Keratinocyte (primary cell): ENCODE results near the gene EDC4. TPM values are rescaled to one million over a fixed set of nuclear protein-coding genes. Genes with fewer than 3 reads are reported as not detected.

Experiments used
- DNase-seq: peaks from one replicate; pipeline ENCODE4 v3.0.0-alpha.2; 2011; ENCODE audit warnings: low read depth, missing footprints, low spot score
- FAIRE-seq: peaks from 2 replicates; lab custom pipeline; 2011; peaks lifted over from hg19 to GRCh38; lab: Jason Lieb, UNC
- H2AFZ ChIP-seq: 2 replicates; pipeline ENCODE4 v1.6.0; 2012; ENCODE audit warnings: low read length, control low read depth, inconsistent platforms; ENCODE audit not compliant: control insufficient read depth
- H3K27ac ChIP-seq: 2 replicates; pipeline ENCODE4 v1.5.1; 2011; ENCODE audit warnings: low read length; ENCODE audit not compliant: control insufficient read depth, insufficient read depth
- H3K27me3 ChIP-seq: 3 replicates; pipeline ENCODE4 v1.6.0; 2011; ENCODE audit warnings: low read length; ENCODE audit not compliant: control insufficient read depth, insufficient read depth; ENCODE audit errors: extremely low read depth
- H3K36me3 ChIP-seq, 2 experiments: 2 replicates in 1 of 2; 3 replicates in 1 of 2; pipeline ENCODE4 v1.5.1; 2011; ENCODE audit warnings: low read length in 2 of 2, mild to moderate bottlenecking in 1 of 2; ENCODE audit not compliant: control insufficient read depth in 2 of 2, insufficient read depth in 2 of 2; ENCODE audit errors: extremely low read depth in 1 of 2
- H3K4me1 ChIP-seq: 3 replicates; pipeline ENCODE4 v1.5.1; 2011; ENCODE audit warnings: low read length; ENCODE audit not compliant: control insufficient read depth, insufficient read depth; ENCODE audit errors: extremely low read depth
- H3K4me2 ChIP-seq: 3 replicates; pipeline ENCODE4 v1.6.0; 2011; ENCODE audit warnings: low read depth, low read length; ENCODE audit not compliant: control insufficient read depth, insufficient read depth; ENCODE audit errors: extremely low read depth
- H3K4me3 ChIP-seq, 3 experiments: fragments of 200-600 bp in 1 of 3; sonication (generic) in 1 of 3; 2 replicates in 2 of 3; 3 replicates in 1 of 3; pipeline ENCODE4 v1.5.1; 2011 to 2016; ENCODE audit warnings: low read length in 3 of 3, mild to moderate bottlenecking in 3 of 3, control low read depth in 2 of 3, inconsistent platforms in 1 of 3, low read depth in 1 of 3, mixed read lengths in 1 of 3, mixed run types in 1 of 3, moderate library complexity in 1 of 3; ENCODE audit not compliant: control insufficient read depth in 2 of 3, insufficient read depth in 2 of 3; ENCODE audit errors: extremely low read depth in 1 of 3
- H3K79me2 ChIP-seq: 2 replicates; pipeline ENCODE4 v1.6.0; 2012; ENCODE audit warnings: low read length; ENCODE audit not compliant: control insufficient read depth, insufficient read depth
- H3K9ac ChIP-seq: 3 replicates; pipeline ENCODE4 v1.6.0; 2011; ENCODE audit warnings: low read length; ENCODE audit not compliant: control insufficient read depth, insufficient read depth; ENCODE audit errors: extremely low read depth
- H3K9me1 ChIP-seq: 3 replicates; pipeline ENCODE4 v1.6.0; 2011; ENCODE audit warnings: low read length; ENCODE audit not compliant: control insufficient read depth, insufficient read depth; ENCODE audit errors: extremely low read depth
- H3K9me3 ChIP-seq: 2 replicates; pipeline ENCODE4 v1.5.1; 2012; ENCODE audit warnings: low read depth, low read length; ENCODE audit not compliant: control insufficient read depth
- H4K20me1 ChIP-seq: 3 replicates; pipeline ENCODE4 v1.6.0; 2011; ENCODE audit warnings: low read length; ENCODE audit not compliant: control insufficient read depth, insufficient read depth; ENCODE audit errors: extremely low read depth
- CTCF ChIP-seq, 3 experiments: IDR thresholded peaks in 1 of 3; conservative IDR thresholded peaks in 1 of 3; optimal IDR thresholded peaks in 1 of 3; 2 replicates in 2 of 3; 3 replicates in 1 of 3; pipeline versions ENCODE3 to v1.5.1; 2011; ENCODE audit warnings: low read length in 3 of 3, mild to moderate bottlenecking in 3 of 3, moderate library complexity in 2 of 3, control low read depth in 1 of 3, inconsistent platforms in 1 of 3; ENCODE audit not compliant: insufficient read depth in 2 of 3; ENCODE audit errors: extremely low read depth in 1 of 3
- EZH2 ChIP-seq: IDR thresholded peaks from one replicate; pipeline ENCODE4 v1.6.1; 2012; ENCODE audit warnings: inconsistent platforms, mild to moderate bottlenecking, low read length, moderate library complexity
- dilution Hi-C: fragments of 300-500 bp; cut with MboI; formaldehyde crosslinking; loops from one replicate; pipeline ENCODE4 v1.7.0; 2020; ENCODE audit warnings: low sequenced_read_pairs; ENCODE audit not compliant: extremely low pct_ligation_motif_present
- polyA minus RNA-seq, 3 experiments: library from RNA; depleted of rRNA, polyadenylated mRNA; stranded (reverse); fragments of >200 nt; gene quantifications; 1 replicate in 1 of 3; 2 replicates in 1 of 3; 3 replicates in 1 of 3; pipeline ENCODE4 v1.2.3, GENCODE V29; 2011
- polyA plus RNA-seq, 5 experiments: library from polyadenylated mRNA; depleted of rRNA in 3 of 5; stranded (reverse) in 3 of 5; stranded (forward) in 1 of 5; unstranded in 1 of 5; fragments of >200 nt; gene quantifications; 1 replicate in 1 of 5; 2 replicates in 3 of 5; 3 replicates in 1 of 5; pipeline versions ENCODE4 v1.2.1 to v1.2.3, GENCODE V29; 2011 to 2012; ENCODE audit warnings: missing spikeins in 2 of 5, low read depth in 1 of 5, low replicate concordance in 1 of 5

The EDC4 gene
- polyA plus RNA-seq (16.7 to 28.0 TPM (median 25.4 TPM) in 3 replicates), polyA minus RNA-seq (44.4 to 165 TPM (median 55.4 TPM) in 3 replicates)
- polyA plus RNA-seq (2011; ENCODE audit: low read depth), result 29.5 TPM
- 13.2 and 18.5 TPM in 2 replicates for polyA plus RNA-seq (2011; cell fraction: cytosol; rRNA removed)
- 63.0 and 74.1 TPM in 2 replicates for polyA plus RNA-seq (2011; cell fraction: nucleus; rRNA removed)
- 22.5 and 27.7 TPM in 2 replicates for polyA plus RNA-seq (2012; ENCODE audit: low replicate concordance)
- 39.9 TPM for polyA minus RNA-seq (2011; cell fraction: cytosol; rRNA and poly(A)+ RNA removed)
- polyA minus RNA-seq (2011; cell fraction: nucleus; rRNA and poly(A)+ RNA removed), result 42.0 and 57.0 TPM in 2 replicates

GRCh38 chr16:67872631-67873434 lies at the start of gene EDC4:
TSS of gene EDC4 (plus strand) at chr16:67873052. CDS start at chr16:67873262, 210 bp downstream.
- DNase-seq (no peak), FAIRE-seq (no peak)
- H3K9ac ChIP-seq, result peak within 1 kb of the TSS; percentile 93
- dilution Hi-C loops, result no loop called here
- no peaks in the 10 kb centered on the region for H3K27me3 ChIP-seq
- H3K4me1 ChIP-seq, result peaks cover 29% of the 10 kb centered on the region
- peak within 1 kb of the TSS; percentile 82 for H3K27ac ChIP-seq
- H3K4me3 ChIP-seq, result peak within 1 kb of the TSS; percentile 71 to 97 (median 94)
- no peaks in the 10 kb centered on the region for H3K9me1 ChIP-seq
- H3K79me2 ChIP-seq, result peaks cover 28% of the 10 kb centered on the region
- H4K20me1 ChIP-seq, result peaks cover 4% of the 10 kb centered on the region
- TF ChIP-seq CTCF (optimal IDR thresholded peaks at IDR 0.05 in 1 of 3, IDR thresholded peaks at IDR 0.05 in 1 of 3, conservative IDR thresholded peaks at IDR 0.05 in 1 of 3; ENCODE audit: extremely low read depth in 1 of 3, insufficient read depth in 2 of 3, low read length in 3 of 3), result no peak
- no peak for TF ChIP-seq EZH2
- peaks cover 38 to 47% of the 10 kb centered on the region in 2 experiments for H3K36me3 ChIP-seq
- peak within 1 kb of the TSS; percentile 84 for H3K4me2 ChIP-seq
- H3K9me3 ChIP-seq, result no peaks in the 10 kb centered on the region
- H2AFZ ChIP-seq, result peak within 1 kb of the TSS; percentile 87

- Histone ChIP-seq H3K4me3 (no peak overlapping the region), H4K20me1 (no peaks in the 10 kb centered on the region), H2AFZ (no peak overlapping the region), H3K9me3 (no peaks in the 10 kb centered on the region), H3K27me3 (no peaks in the 10 kb centered on the region), H3K9me1 (no peaks in the 10 kb centered on the region), H3K36me3 (peaks cover 17 to 18% of the 10 kb centered on the region in 2 experiments), H3K4me1 (no peaks in the 10 kb centered on the region), H3K9ac (no peak overlapping the region), H3K27ac (no peak overlapping the region), H3K79me2 (no peaks in the 10 kb centered on the region), H3K4me2 (no peak overlapping the region)
- DNase-seq (no peak), FAIRE-seq (no peak)
- TF ChIP-seq EZH2 (no peak), CTCF (optimal IDR thresholded peaks at IDR 0.05 in 1 of 3, IDR thresholded peaks at IDR 0.05 in 1 of 3, conservative IDR thresholded peaks at IDR 0.05 in 1 of 3; ENCODE audit: extremely low read depth in 1 of 3, insufficient read depth in 2 of 3, low read length in 3 of 3) (no peak)
- dilution Hi-C loops, result no loop called here
Observed at GRCh38 chr16:67825119-67825518, 47.7 kb upstream of the EDC4 start.
